Epithelial cell of umbilical artery (primary cell): ENCODE data around the gene MYBPC3. TPM values are rescaled to one million over a fixed set of nuclear protein-coding genes. Genes with fewer than 3 reads are reported as not detected.

ENCODE experiments used
- total RNA-seq: library from RNA; depleted of rRNA; stranded (reverse); fragments of >200 nt; gene quantifications from 2 replicates; pipeline ENCODE4 v1.2.3, GENCODE V29; 2014

MYBPC3 gene
- total RNA-seq, result not detected in 2 replicates

DNA sequence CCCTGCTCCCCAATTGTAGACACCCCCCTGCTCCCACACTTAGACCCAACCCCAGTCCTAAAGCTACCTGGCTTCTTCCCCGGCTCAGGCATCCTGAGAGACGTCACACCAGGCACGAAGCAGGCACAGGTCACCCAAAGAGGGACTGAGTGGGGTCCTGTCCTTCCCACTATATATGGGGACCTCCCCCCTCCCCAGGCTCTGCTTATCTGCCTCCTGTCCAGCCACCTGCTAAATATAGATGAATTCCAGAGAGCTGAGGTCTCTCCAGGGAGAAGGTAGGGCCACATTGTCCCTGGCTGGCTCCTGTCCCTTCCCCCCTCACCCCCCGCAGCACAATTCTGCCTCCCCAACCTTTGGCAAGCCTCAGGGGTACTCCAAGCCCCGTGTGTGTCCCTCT, at the start of gene MYBPC3:
TSS of gene MYBPC3 (minus strand) at position 147 of the 400 bp plus-strand sequence. CDS start at position 92, 55 bp downstream.

DNA sequence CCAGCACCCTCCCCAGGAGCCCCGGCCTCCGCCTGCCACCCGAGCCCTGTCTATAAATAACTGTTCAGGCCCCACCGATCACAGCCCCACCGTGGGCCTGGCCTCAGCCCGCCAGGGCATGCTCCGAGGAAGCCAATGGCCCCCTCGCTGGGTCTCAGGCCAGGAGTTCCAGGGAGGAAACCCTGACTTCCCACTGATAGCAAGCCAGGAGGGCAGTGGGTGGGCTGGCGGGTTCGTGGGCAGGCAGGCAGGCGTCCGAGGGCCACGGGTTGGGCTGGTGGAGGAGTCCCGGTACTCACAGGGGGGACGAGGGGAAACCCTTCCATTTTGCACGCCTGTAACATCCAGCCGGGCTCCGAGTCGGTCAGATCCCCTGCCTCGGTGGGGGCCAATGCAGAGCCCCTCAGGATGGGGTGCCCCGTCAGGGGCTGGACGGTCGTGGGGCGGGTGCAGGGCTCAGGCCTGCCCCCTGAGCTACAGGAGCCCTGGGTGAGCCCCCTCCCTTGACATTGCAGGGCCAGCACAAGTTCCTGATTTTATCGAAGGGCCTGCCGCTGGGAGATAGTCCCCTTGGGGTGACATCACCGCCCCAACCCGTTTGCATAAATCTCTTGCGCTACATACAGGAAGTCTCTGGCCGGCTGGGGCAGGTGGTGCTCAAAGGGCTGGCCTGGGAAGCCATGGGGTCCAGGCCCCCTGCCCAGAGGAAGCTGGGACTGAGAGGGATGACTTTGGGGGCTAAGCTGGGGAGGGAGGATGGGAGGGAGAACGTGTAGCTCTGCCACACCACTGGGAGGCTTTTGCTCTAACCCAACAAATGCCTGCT, 25.7 kb upstream of the MYBPC3 start, which contains the start of gene SPI1:
TSS of gene SPI1 (minus strand) at position 538 of the 826 bp plus-strand sequence. CDS start at position 344, 194 bp downstream.

Other genes with a start within 250 kb of the MYBPC3 start
- gene ARFGAP2, start 175.8 kb downstream of the MYBPC3 start, total RNA-seq, result 152 TPM in 2 replicates
- gene PACSIN3, start 166.3 kb downstream of the MYBPC3 start, total RNA-seq, result 13.4 and 15.6 TPM in 2 replicates
- gene DDB2, start 137.7 kb downstream of the MYBPC3 start, total RNA-seq, result 52.3 and 55.6 TPM in 2 replicates
- gene ACP2, start 103.9 kb downstream of the MYBPC3 start, total RNA-seq, result 18.8 and 26.1 TPM in 2 replicates
- 8.8 and 12.3 TPM in 2 replicates for gene NR1H3, start 94.7 kb downstream of the MYBPC3 start, total RNA-seq
- gene MADD, start 82.6 kb downstream of the MYBPC3 start, total RNA-seq, result 12.3 and 17.2 TPM in 2 replicates
- gene SPI1, start 25.8 kb upstream of the MYBPC3 start, total RNA-seq, result not detected in 2 replicates
- 45.1 and 53.3 TPM in 2 replicates for gene SLC39A13, start 55.9 kb upstream of the MYBPC3 start, total RNA-seq
- gene PSMC3, start 73.7 kb upstream of the MYBPC3 start, total RNA-seq, result 229 and 249 TPM in 2 replicates
- gene RAPSN, start 96.4 kb upstream of the MYBPC3 start, total RNA-seq, result under 0.01 and 0.30 TPM in 2 replicates
- gene CELF1, start 200.4 kb upstream of the MYBPC3 start, total RNA-seq, result 67.6 and 80.9 TPM in 2 replicates
- 99.8 and 110 TPM in 2 replicates for gene PTPMT1, start 212.9 kb upstream of the MYBPC3 start, total RNA-seq
- 24.2 and 30.5 TPM in 2 replicates for gene KBTBD4, start 226.3 kb upstream of the MYBPC3 start, total RNA-seq
- gene NDUFS3, start 226.4 kb upstream of the MYBPC3 start, total RNA-seq, result 93.8 and 109 TPM in 2 replicates
- not detected in 2 replicates for gene FAM180B, start 234.0 kb upstream of the MYBPC3 start, total RNA-seq
- 0.97 and 1.5 TPM in 2 replicates for gene C1QTNF4, start 241.7 kb upstream of the MYBPC3 start, total RNA-seq